SK-N-SH treated with all-trans-retinoic acid at 6 μM for 48 hours (cell line): ENCODE data around the gene PSMB1.

Experiments used
- ISL1 ChIP-seq: fragments of 250-450 bp; sonication (Bioruptor Pico); IDR thresholded peaks from 2 replicates; pipeline ENCODE4 v2.1.2; 2022; ENCODE audit warnings: mild to moderate bottlenecking, moderate library complexity
- TF ChIP-seq, protein P1 (sequence below): fragments of 250-450 bp; sonication (Bioruptor Pico); IDR thresholded peaks from 2 replicates; pipeline ENCODE4 v1.8.0; 2020; ENCODE audit warnings: mild to moderate bottlenecking, moderate library complexity, borderline replicate concordance

DNA sequence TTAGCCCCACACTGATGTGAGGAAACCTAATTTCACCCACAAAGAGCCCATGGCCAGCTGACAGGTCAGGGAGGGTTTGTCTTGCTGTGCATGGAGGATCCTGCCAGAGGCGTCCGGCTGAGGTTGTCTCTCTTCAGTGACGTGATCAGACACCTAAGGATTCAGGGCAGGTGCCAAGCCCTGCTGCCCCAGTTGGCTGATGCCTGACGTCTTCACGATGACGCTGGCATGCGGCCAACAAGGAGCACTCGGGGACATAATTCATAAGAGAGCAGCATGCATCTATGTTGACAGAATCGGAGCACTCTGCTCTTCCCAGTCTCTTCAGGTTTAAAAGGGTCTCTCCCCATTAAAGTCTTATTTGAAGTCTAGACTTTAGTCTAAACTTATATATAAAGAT is 47.8 kb downstream of the PSMB1 start:
- TF ChIP-seq, protein P1, sequence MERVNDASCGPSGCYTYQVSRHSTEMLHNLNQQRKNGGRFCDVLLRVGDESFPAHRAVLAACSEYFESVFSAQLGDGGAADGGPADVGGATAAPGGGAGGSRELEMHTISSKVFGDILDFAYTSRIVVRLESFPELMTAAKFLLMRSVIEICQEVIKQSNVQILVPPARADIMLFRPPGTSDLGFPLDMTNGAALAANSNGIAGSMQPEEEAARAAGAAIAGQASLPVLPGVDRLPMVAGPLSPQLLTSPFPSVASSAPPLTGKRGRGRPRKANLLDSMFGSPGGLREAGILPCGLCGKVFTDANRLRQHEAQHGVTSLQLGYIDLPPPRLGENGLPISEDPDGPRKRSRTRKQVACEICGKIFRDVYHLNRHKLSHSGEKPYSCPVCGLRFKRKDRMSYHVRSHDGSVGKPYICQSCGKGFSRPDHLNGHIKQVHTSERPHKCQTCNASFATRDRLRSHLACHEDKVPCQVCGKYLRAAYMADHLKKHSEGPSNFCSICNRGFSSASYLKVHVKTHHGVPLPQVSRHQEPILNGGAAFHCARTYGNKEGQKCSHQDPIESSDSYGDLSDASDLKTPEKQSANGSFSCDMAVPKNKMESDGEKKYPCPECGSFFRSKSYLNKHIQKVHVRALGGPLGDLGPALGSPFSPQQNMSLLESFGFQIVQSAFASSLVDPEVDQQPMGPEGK (CRISPR knock-in tag): no peak
- TF ChIP-seq ISL1 (CRISPR knock-in tag): no peak
